Left kidney (tissue), 2 donors: ENCODE measurements around the gene ADAM23. TPM values are rescaled to one million over a fixed set of nuclear protein-coding genes. Genes with fewer than 3 reads are reported as not detected.

Source experiments
- DNase-seq: peaks from one replicate; pipeline ENCODE4 v3.0.0-alpha.2; 2013
- polyA plus RNA-seq: library from polyadenylated mRNA; unstranded; fragments of 120-200 nt; gene quantifications from one replicate; pipeline ENCODE4 v1.2.1, GENCODE V29; 2013; ENCODE audit not compliant: insufficient read length

ADAM23 gene
- polyA plus RNA-seq, 1 donor, result 6.9 TPM

GRCh38 chr2:206565666-206566065, 122.3 kb downstream of the ADAM23 start:
- no peak for DNase-seq

GRCh38 chr2:206569470-206569869, 126.1 kb downstream of the ADAM23 start:
- no peak for DNase-seq

DNA sequence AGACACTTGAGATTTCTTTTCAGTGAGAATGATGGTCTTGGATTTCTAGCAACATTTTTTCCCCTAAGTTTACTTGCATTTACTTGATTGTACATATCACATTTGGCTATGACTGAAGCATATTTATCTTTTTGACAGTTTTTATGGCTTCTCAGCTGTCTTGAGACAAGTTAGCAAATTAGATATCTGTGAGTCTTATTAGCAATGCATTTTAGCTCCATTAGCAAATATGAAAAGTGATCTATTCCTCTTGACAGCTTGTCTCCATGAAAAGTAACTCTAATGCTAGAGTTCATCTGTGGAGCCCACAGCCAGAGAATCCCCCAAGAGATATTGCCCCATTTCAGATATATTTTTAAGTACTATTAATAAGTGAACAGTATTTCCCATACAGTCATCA, 126.9 kb downstream of the ADAM23 start:
- DNase-seq, result no peak

DNA sequence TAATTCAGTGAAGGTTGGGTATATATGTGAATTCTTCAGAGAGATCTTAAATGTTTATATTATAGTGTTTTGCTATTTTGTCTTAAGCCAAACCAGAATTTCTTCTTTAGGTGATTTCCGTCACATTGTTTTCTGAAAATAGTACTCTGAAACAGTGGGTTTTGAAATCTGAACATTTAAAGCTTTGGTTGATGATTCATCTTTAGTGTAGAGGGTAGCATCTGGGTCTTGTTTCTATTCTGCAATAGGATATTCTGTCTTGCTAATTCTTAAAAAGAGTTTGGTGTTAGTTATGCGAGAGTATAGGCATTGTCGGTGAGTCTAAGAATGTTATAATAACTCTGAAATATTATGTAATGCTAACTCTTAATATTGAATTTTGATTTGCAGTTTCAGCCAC, 129.4 kb downstream of the ADAM23 start:
- DNase-seq, result no peak

GRCh38 chr2:206573793-206574192, 130.5 kb downstream of the ADAM23 start:
- no peak for DNase-seq

- no peak for DNase-seq
Observed at GRCh38 chr2:206584323-206585116, 141.2 kb downstream of the ADAM23 start.

DNA sequence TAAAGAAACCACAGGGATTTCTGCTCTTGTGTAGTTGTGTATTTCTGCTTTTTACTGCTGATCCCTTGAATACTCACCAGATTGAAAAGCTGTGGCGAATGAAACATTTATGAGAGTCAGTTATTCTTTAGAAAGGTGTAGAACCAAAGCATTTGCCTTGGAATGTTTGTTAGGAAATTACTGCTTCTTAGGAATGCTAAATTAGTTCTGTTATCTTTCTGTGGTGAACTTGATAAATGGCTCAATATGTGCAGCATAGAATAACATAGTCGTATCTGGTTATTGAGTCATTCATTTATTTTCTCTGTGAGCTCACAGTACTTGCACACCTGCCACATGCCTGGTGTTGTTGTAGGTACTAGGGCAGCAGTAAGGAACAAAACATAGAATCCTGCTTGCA, 142.0 kb downstream of the ADAM23 start:
- DNase-seq, result no peak

- no peak for DNase-seq
Observed at GRCh38 chr2:206586609-206587008, 143.3 kb downstream of the ADAM23 start.

DNA sequence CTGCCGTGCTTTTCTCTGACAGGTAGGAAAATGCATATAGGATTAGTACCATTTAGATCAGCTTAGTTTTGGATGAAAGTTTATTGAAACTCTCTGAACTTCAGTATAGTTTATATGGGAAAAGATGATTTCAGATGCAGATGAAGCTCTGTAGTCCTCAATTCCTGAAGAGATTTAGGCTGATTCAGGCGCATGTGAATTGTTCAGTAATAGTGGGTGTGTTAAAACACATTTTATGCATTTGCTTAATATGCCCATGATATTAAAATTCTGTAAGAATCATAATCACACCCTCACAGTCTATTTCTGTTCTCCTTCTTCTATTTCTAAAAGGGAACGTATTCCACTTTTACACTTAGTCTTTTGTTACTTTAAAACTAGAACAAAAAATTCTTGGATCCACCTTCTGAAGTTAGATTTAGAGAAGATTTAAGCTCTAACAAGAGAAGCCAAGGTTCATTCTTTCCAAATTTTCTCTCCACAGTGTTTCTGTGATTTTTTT, 154.4 kb downstream of the ADAM23 start:
- no peak for DNase-seq

GRCh38 chr2:206603243-206603642, 159.9 kb downstream of the ADAM23 start:
- no peak for DNase-seq

- no peak for DNase-seq
Observed at GRCh38 chr2:206610451-206610850, 167.1 kb downstream of the ADAM23 start.

DNA sequence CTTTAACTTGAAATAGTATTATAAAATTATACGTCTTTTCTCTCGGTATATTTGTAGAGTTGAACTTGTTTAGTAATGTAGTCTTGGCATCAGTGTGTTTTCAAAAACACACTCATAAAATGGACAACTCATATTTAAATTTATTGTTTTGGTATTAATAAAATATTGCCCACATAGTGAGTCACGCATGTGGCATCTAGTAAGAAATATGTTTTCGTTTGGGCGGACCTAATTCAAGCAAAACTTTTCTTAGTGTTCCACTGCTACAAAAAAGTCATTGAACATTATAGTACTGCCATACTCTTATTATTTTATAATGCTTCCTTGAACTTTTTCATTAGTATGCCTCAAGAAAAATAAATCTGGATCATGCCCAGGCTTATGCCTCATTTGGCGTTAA, 167.9 kb downstream of the ADAM23 start:
- no peak for DNase-seq

DNA sequence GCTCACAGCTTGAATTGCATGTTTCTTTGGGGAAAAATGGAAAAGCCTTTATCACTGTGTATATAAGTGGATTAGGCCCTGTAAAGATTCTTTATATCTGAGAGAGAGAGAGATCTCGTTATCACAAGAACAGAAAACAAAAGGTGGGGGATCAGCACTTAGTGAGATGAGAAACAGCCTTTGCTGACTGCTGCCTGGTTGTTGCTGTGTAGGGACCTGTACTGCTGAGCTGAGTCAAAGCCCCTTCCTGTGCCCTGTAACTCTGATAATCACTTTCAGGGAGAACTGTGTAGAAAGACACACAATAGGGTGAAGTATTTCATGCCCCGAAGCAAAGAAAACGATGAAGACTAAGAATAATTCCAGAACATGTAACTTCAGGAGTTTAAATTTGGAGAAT, 168.4 kb downstream of the ADAM23 start:
- DNase-seq, result no peak

- no peak for DNase-seq
Observed at GRCh38 chr2:206614811-206615210, 171.5 kb downstream of the ADAM23 start.

DNA sequence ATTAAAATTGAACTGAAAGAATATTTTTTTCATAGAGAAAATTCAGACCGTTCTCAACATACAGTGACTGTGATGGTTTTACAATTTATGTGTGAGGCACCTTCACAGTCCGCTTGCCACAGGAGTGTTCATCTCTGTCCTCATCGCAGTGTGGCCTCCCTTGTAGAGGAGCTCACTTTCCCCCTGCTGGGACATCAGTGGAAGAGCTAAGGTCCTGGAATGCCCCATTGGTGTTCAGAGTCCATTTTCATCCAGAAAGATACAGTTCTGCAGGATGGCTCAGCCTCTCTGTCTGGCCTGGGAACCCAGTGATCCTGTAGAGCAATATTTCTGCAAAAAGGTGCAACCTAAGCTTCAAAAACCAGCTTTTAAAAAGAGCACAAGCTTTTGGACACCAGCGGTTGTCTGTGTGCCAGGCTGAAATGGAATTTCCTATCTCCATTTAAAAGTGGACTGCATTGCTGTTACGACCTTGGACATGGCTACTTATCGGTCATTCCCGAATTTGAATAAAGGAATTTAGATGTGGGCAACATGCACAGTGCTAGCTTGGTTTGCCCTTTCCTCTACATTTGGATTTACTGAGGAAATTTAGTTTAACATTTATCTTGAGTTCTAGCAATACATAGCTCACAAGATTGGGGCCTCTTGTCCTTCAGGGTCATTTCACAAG, 172.2 kb downstream of the ADAM23 start:
- no peak for DNase-seq

GRCh38 chr2:206616151-206616550, 172.8 kb downstream of the ADAM23 start:
- DNase-seq, result no peak

DNA sequence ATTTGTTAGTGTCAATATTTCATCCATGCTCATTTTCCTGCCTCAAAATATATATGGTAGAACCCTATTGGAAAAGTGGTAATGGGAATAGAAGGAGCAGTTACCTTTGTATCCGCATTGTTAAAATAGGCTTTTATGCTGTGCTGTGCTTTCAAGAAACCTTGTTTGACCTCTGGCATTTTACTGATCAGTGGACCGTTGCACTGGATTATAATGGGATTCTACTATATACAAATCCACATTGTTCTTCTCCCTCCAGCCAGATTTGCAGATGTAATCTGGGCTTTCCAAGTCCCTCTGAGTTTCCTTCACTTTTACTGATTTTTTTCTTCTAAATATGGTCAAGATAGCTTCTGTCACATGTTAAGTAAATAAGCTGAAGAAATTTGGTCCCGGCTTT, 175.7 kb downstream of the ADAM23 start:
- DNase-seq, result no peak

- no peak for DNase-seq
Observed at GRCh38 chr2:206626108-206626507, 182.8 kb downstream of the ADAM23 start.

- DNase-seq, result no peak
Observed at GRCh38 chr2:206627632-206628031, 184.3 kb downstream of the ADAM23 start.

- DNase-seq, result no peak
Observed at GRCh38 chr2:206631340-206631739, 188.0 kb downstream of the ADAM23 start.

- no peak for DNase-seq
Observed at GRCh38 chr2:206635015-206635414, 191.7 kb downstream of the ADAM23 start.

DNA sequence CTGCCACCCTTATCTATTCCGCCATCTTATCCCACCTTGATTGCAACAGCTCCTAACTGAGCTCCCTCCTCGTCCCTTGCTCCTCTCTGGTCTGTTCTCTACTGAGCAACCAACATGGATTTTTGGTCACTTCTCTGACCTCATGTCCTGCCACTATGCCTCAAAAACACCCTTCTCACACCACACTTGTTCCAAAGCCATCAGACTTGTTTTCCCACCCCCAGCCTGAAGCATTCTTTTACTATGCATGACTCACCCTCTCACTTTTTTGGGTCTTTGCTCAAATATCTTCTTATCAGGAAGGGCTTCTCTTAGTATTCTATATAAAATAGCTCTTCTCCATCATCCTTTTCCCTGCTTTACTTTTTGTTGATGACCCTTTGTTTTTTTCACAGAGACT, 196.3 kb downstream of the ADAM23 start:
- no peak for DNase-seq

- no peak for DNase-seq
Observed at GRCh38 chr2:206641226-206641625, 197.9 kb downstream of the ADAM23 start.
